ENCODE measurements around the gene HNRNPC. TPM values are rescaled to one million over a fixed set of nuclear protein-coding genes. Genes with fewer than 3 reads are reported as not detected.

Gene HNRNPC
- total and polyA plus RNA-seq, 10 of the 15 experiments (the other 5 are each of a cell fraction or from before 2014, with no cell fraction given) = 679 to 1,492 (median 1,262) TPM

DNA sequence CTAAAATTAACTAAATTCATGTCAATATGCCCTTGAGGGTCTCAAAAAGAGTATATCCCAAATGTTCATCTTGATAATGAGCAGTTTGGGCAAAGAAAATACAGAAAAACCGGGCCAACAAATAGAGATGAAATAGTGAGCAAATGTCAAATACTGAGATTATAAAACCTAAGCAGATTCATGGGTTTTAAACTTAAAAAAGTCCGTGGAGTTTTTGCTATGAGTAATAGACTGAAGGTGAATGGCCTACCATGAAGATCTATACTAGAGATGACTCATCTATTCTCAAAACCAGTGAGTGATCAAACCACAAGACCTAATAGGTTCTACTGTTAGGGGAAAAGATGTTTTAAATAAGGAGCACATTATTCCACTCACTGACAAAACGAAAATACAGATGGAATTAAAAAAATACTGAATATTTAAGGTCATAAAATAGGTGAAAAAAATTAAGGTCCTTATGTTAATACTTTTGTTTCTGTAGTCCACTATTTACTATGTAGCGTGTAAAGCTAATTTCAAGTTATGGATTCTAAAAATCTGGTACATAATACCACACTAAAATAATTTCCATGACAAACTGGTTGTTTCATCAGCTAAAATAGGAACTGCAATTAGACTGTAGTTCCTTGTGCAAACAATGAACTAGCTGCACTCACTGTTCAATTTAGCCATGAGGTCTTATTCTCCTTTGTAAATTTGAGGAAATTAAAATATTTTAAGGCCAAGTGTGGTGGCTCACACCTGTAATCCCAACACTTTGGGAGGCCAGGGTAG, 5.0 kb downstream of the HNRNPC start (continued):
- no peak for TF ChIP-seq CBX3 (IDR thresholded peaks at IDR 0.05; ENCODE audit: borderline replicate concordance, low read depth)
- TF ChIP-seq DPF2 (IDR thresholded peaks at IDR 0.05) = peak; percentile 40; the same call in 1 of the 2 replicates
- TF ChIP-seq POLR2A (IDR thresholded peaks at IDR 0.05; ENCODE audit: low read depth, low read length) = no peak
- TF ChIP-seq RUNX3 (IDR thresholded peaks at IDR 0.05; ENCODE audit: low read length) = peak; percentile 96
- TF ChIP-seq IRF4 (IDR thresholded peaks at IDR 0.05; ENCODE audit: low read depth, low read length) = peak; percentile 69
- TF ChIP-seq, protein P1, sequence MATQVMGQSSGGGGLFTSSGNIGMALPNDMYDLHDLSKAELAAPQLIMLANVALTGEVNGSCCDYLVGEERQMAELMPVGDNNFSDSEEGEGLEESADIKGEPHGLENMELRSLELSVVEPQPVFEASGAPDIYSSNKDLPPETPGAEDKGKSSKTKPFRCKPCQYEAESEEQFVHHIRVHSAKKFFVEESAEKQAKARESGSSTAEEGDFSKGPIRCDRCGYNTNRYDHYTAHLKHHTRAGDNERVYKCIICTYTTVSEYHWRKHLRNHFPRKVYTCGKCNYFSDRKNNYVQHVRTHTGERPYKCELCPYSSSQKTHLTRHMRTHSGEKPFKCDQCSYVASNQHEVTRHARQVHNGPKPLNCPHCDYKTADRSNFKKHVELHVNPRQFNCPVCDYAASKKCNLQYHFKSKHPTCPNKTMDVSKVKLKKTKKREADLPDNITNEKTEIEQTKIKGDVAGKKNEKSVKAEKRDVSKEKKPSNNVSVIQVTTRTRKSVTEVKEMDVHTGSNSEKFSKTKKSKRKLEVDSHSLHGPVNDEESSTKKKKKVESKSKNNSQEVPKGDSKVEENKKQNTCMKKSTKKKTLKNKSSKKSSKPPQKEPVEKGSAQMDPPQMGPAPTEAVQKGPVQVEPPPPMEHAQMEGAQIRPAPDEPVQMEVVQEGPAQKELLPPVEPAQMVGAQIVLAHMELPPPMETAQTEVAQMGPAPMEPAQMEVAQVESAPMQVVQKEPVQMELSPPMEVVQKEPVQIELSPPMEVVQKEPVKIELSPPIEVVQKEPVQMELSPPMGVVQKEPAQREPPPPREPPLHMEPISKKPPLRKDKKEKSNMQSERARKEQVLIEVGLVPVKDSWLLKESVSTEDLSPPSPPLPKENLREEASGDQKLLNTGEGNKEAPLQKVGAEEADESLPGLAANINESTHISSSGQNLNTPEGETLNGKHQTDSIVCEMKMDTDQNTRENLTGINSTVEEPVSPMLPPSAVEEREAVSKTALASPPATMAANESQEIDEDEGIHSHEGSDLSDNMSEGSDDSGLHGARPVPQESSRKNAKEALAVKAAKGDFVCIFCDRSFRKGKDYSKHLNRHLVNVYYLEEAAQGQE (IDR thresholded peaks at IDR 0.05; ENCODE audit: low read depth, low read length) = no peak
- TF ChIP-seq, protein P2, sequence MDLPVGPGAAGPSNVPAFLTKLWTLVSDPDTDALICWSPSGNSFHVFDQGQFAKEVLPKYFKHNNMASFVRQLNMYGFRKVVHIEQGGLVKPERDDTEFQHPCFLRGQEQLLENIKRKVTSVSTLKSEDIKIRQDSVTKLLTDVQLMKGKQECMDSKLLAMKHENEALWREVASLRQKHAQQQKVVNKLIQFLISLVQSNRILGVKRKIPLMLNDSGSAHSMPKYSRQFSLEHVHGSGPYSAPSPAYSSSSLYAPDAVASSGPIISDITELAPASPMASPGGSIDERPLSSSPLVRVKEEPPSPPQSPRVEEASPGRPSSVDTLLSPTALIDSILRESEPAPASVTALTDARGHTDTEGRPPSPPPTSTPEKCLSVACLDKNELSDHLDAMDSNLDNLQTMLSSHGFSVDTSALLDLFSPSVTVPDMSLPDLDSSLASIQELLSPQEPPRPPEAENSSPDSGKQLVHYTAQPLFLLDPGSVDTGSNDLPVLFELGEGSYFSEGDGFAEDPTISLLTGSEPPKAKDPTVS (IDR thresholded peaks at IDR 0.05; ENCODE audit: low read depth, low read length) = no peak
- TF ChIP-seq STAT3 (IDR thresholded peaks at IDR 0.05; ENCODE audit: low read depth, low read length) = 0 out of 2 replicates have a peak, but pooled peaks have one; percentile 41
- TF ChIP-seq ZNF384 (IDR thresholded peaks at IDR 0.05; ENCODE audit: borderline replicate concordance, low read depth, low read length) = 0 out of 2 replicates have a peak, but pooled peaks have one; percentile 23
- TF ChIP-seq, protein P3, sequence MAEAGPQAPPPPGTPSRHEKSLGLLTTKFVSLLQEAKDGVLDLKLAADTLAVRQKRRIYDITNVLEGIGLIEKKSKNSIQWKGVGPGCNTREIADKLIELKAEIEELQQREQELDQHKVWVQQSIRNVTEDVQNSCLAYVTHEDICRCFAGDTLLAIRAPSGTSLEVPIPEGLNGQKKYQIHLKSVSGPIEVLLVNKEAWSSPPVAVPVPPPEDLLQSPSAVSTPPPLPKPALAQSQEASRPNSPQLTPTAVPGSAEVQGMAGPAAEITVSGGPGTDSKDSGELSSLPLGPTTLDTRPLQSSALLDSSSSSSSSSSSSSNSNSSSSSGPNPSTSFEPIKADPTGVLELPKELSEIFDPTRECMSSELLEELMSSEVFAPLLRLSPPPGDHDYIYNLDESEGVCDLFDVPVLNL (IDR thresholded peaks at IDR 0.05; ENCODE audit: low read depth, low read length) = no peak
- TF ChIP-seq EED (IDR thresholded peaks at IDR 0.05; ENCODE audit: low read depth) = no peak
- TF ChIP-seq SMC3 (IDR thresholded peaks at IDR 0.05; ENCODE audit: borderline replicate concordance, low read length) = no peak
- TF ChIP-seq HDAC6 (IDR thresholded peaks at IDR 0.05; ENCODE audit: unreplicated experiment) = peak; percentile 6

All from GM12878 (cell line).